SU-DHL-6 (cell line): Measurements from ENCODE around the gene CLBA1.

Source experiments
- H2AFZ ChIP-seq: fragments of 200-600 bp; sonication (generic); 2 replicates; pipeline ENCODE4 v1.6.1; 2014; ENCODE audit warnings: low read depth, mild to moderate bottlenecking, moderate library complexity, mixed read lengths, antibody characterized with exemption, low read length; ENCODE audit not compliant: severe bottlenecking
- H3F3A ChIP-seq: fragments of 200-600 bp; shearing (Covaris generic); 2 replicates; pipeline ENCODE4 v1.6.0; 2016; ENCODE audit warnings: antibody characterized with exemption, mild to moderate bottlenecking; ENCODE audit not compliant: insufficient read depth
- H3K27ac ChIP-seq: fragments of 200-600 bp; sonication (generic); 2 replicates; pipeline ENCODE4 v1.5.1; 2016; ENCODE audit warnings: low read depth, mild to moderate bottlenecking, low read length, moderate library complexity, mixed read lengths
- H3K27me3 ChIP-seq: fragments of 200-600 bp; sonication (generic), shearing (Covaris generic); 2 replicates; pipeline ENCODE4 v1.6.0; 2014; ENCODE audit warnings: mild to moderate bottlenecking, low read length
- H3K36me3 ChIP-seq: fragments of 200-600 bp; sonication (generic); 2 replicates; pipeline ENCODE4 v1.6.1; 2014; ENCODE audit warnings: mild to moderate bottlenecking, low read length, mixed read lengths
- H3K4me2 ChIP-seq: fragments of 300-600, 200-600 bp; shearing (Covaris generic), sonication (generic); 2 replicates; pipeline ENCODE4 v1.6.0; 2014; ENCODE audit warnings: low read length, low read depth, mild to moderate bottlenecking; ENCODE audit not compliant: poor library complexity, severe bottlenecking
- H3K4me3 ChIP-seq: fragments of 200-600 bp; sonication (generic); 2 replicates; pipeline ENCODE4 v1.5.1; 2014; ENCODE audit warnings: antibody characterized with exemption, low read length, mild to moderate bottlenecking, mixed read lengths; ENCODE audit not compliant: insufficient read depth, poor library complexity, severe bottlenecking
- H3K79me2 ChIP-seq: fragments of 200-600 bp; sonication (generic); 2 replicates; pipeline ENCODE4 v1.6.1; 2014; ENCODE audit warnings: mild to moderate bottlenecking, low read length, moderate library complexity; ENCODE audit not compliant: insufficient read depth
- H3K9ac ChIP-seq: fragments of 200-600 bp; sonication (generic); 2 replicates; pipeline ENCODE4 v1.7.0; 2014; ENCODE audit warnings: mild to moderate bottlenecking, low read length
- H3K9me2 ChIP-seq: fragments of 200-600 bp; sonication (generic); replicated peaks from 2 replicates; pipeline ENCODE4 v1.6.1; 2014; ENCODE audit warnings: low read length; ENCODE audit not compliant: insufficient read depth
- H3K9me3 ChIP-seq: fragments of 200-600 bp; sonication (generic); 2 replicates; pipeline ENCODE4 v1.6.1; 2014; ENCODE audit warnings: low read length, mixed read lengths; ENCODE audit not compliant: insufficient read depth
- H4K20me1 ChIP-seq: fragments of 200-600 bp; sonication (generic); 2 replicates; pipeline ENCODE4 v1.6.1; 2014; ENCODE audit warnings: low read depth, mild to moderate bottlenecking, antibody characterized with exemption, low read length, moderate library complexity, mixed read lengths
- EZH2phosphoT487 ChIP-seq: fragments of 200-600 bp; sonication (generic), shearing (Covaris generic); conservative IDR thresholded peaks from 2 replicates; pipeline ENCODE4 v1.6.1; 2018; ENCODE audit warnings: mild to moderate bottlenecking, antibody characterized with exemption, low read length, moderate library complexity, mixed read lengths
- TF ChIP-seq, protein P1 (sequence below): fragments of 200-600 bp; sonication (generic); IDR thresholded peaks from one replicate; pipeline ENCODE4 v1.5.1; 2017; ENCODE audit warnings: antibody characterized with exemption, mild to moderate bottlenecking, low read length, moderate library complexity; ENCODE audit not compliant: insufficient read depth, poor library complexity, severe bottlenecking

CLBA1 gene

GRCh38 chr14:104982548-104983230 is 2.9 kb upstream of the CLBA1 start:
- TF ChIP-seq EZH2phosphoT487 = no peak
- TF ChIP-seq, protein P1, sequence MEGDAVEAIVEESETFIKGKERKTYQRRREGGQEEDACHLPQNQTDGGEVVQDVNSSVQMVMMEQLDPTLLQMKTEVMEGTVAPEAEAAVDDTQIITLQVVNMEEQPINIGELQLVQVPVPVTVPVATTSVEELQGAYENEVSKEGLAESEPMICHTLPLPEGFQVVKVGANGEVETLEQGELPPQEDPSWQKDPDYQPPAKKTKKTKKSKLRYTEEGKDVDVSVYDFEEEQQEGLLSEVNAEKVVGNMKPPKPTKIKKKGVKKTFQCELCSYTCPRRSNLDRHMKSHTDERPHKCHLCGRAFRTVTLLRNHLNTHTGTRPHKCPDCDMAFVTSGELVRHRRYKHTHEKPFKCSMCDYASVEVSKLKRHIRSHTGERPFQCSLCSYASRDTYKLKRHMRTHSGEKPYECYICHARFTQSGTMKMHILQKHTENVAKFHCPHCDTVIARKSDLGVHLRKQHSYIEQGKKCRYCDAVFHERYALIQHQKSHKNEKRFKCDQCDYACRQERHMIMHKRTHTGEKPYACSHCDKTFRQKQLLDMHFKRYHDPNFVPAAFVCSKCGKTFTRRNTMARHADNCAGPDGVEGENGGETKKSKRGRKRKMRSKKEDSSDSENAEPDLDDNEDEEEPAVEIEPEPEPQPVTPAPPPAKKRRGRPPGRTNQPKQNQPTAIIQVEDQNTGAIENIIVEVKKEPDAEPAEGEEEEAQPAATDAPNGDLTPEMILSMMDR = no peak
- no peaks in the 10 kb centered on the region for H3K36me3 ChIP-seq
- H3K79me2 ChIP-seq = no peaks in the 10 kb centered on the region
- no peak overlapping the region for H3K27ac ChIP-seq
- H3K4me2 ChIP-seq = no peak overlapping the region
- no peaks in the 10 kb centered on the region for H3K9me3 ChIP-seq
- no peaks in the 10 kb centered on the region for H4K20me1 ChIP-seq
- H2AFZ ChIP-seq = no peak overlapping the region
- H3K4me3 ChIP-seq = no peak overlapping the region
- H3K9me2 ChIP-seq = no peaks in the 10 kb centered on the region
- H3K9ac ChIP-seq = no peak overlapping the region
- H3K27me3 ChIP-seq = no peaks in the 10 kb centered on the region
- H3F3A ChIP-seq = no peaks in the 10 kb centered on the region

DNA sequence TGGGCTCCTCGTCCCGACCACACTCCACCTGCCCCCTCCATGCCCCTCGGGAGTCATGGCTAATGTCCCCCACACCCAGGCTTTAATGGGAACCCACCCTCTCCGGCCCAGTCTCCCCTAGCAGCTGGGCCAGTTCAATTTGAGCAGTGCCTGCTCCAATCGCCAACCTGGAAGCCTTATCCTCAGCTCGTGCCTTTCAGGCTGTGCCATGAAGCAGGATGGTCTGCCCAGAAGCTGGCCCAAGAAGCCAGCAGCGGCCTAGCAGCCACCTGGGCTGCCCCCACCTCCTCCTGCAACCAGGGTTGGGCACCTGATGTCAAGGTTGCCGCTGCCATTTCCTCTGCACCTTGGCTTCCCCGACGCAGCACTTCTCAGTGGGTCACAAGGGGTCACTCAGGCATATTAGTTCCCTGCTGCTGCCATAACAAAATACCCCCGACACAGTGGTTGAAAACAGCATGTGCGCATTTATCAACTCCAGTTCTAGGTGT is 2.3 kb upstream of the CLBA1 start:
- H3K27me3 ChIP-seq = no peaks in the 10 kb centered on the region
- H3K36me3 ChIP-seq = no peaks in the 10 kb centered on the region
- no peaks in the 10 kb centered on the region for H3K9me2 ChIP-seq
- H2AFZ ChIP-seq = no peak overlapping the region
- H3F3A ChIP-seq = no peaks in the 10 kb centered on the region
- no peak overlapping the region for H3K4me3 ChIP-seq
- TF ChIP-seq, protein P1 = no peak
- no peak for TF ChIP-seq EZH2phosphoT487
- no peaks in the 10 kb centered on the region for H4K20me1 ChIP-seq
- no peak overlapping the region for H3K27ac ChIP-seq
- H3K4me2 ChIP-seq = no peak overlapping the region
- H3K9me3 ChIP-seq = no peaks in the 10 kb centered on the region
- no peak overlapping the region for H3K9ac ChIP-seq
- H3K79me2 ChIP-seq = no peaks in the 10 kb centered on the region

DNA sequence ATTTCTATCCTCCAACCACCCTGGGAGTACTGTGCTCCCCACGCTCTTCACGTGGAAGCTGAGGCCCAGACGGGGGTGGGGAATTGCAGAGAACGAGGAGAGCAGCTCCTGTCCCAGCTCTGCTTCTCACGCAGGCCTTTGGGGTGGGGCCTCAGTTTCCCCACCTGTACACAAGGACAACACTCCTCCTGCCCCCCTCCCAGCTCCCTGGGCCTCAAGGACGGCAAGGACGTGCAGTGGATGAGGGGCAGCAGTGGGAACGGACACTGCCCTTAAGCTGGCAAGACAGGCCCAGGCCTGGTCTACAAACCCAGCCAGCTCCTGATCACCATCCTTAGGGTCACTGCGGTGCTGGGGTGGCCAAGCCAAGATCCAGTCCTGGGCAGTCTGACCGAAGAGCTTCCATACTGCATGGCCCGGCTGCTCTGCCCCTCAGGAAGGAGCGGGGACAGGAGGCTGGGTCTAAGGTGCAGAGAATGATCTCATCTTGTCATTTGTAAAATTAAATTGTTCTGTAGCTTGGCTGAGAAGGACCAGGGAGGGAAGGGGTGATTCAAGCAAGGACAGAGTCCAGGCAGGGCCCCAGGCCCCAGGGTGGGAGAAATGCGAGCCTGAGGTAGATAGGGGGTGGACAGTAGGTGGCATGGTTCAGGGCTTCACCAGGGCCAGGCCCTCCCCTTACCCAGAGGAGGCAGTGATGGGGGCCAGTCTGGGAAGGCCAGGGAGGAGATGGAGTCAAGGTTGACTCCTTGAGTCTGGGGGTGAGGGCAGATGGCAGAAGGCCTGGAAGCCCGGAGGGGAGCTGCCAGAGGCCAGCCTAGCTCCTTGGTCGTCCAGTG is 1.3 kb upstream of the CLBA1 start:
- H3K4me3 ChIP-seq = no peak overlapping the region
- no peaks in the 10 kb centered on the region for H3K79me2 ChIP-seq
- no peaks in the 10 kb centered on the region for H4K20me1 ChIP-seq
- H3K36me3 ChIP-seq = no peaks in the 10 kb centered on the region
- H3K9me3 ChIP-seq = no peaks in the 10 kb centered on the region
- TF ChIP-seq, protein P1 = no peak
- no peak for TF ChIP-seq EZH2phosphoT487
- H2AFZ ChIP-seq = no peak overlapping the region
- no peaks in the 10 kb centered on the region for H3K9me2 ChIP-seq
- H3K9ac ChIP-seq = no peak overlapping the region
- no peak overlapping the region for H3K4me2 ChIP-seq
- no peak overlapping the region for H3K27ac ChIP-seq
- H3F3A ChIP-seq = no peaks in the 10 kb centered on the region
- H3K27me3 ChIP-seq = no peaks in the 10 kb centered on the region
